Spleen (tissue), 11 donors: ENCODE measurements around the gene PRM3. TPM values are rescaled to one million over a fixed set of nuclear protein-coding genes. Genes with fewer than 3 reads are reported as not detected.

Source experiments
- DNase-seq: peaks from one replicate; pipeline ENCODE4 v3.0.0-alpha.2; 2020
- H3K27ac ChIP-seq, 8 donors: fragments of 200-600 bp; sonication (generic) in 7 of 8; 1 replicate in 4 of 8; 2 replicates in 4 of 8; pipeline versions ENCODE4 v1.5.0 to v1.8.0; 2016 to 2021; ENCODE audit warnings: inconsistent platforms in 4 of 8, mild to moderate bottlenecking in 4 of 8, moderate library complexity in 1 of 8
- H3K27me3 ChIP-seq, 7 donors: fragments of 200-600 bp; sonication (generic) in 6 of 7; replicated peaks in 1 of 7; 1 replicate in 4 of 7; 2 replicates in 3 of 7; pipeline versions ENCODE4 v1.5.0 to v1.8.0; 2016 to 2021; ENCODE audit warnings: inconsistent platforms in 3 of 7, mild to moderate bottlenecking in 1 of 7
- H3K36me3 ChIP-seq, 6 donors: fragments of 200-600 bp; sonication (generic) in 5 of 6; 1 replicate in 4 of 6; 2 replicates in 2 of 6; pipeline versions ENCODE4 v1.5.0 to v1.8.0; 2016 to 2021; ENCODE audit warnings: inconsistent platforms in 2 of 6
- H3K4me1 ChIP-seq, 6 donors: fragments of 200-600 bp; sonication (generic) in 5 of 6; 1 replicate in 3 of 6; 2 replicates in 3 of 6; pipeline versions ENCODE4 v1.5.0 to v1.8.0; 2016 to 2021; ENCODE audit warnings: inconsistent platforms in 3 of 6
- H3K4me3 ChIP-seq, 8 donors: fragments of 200-600 bp; sonication (generic) in 7 of 8; 1 replicate in 4 of 8; 2 replicates in 4 of 8; pipeline versions ENCODE4 v1.5.0 to v1.8.0; 2016 to 2021; ENCODE audit warnings: inconsistent platforms in 4 of 8, mild to moderate bottlenecking in 4 of 8, moderate library complexity in 2 of 8
- H3K9me3 ChIP-seq, 8 donors: fragments of 200-600 bp; sonication (generic) in 7 of 8; 1 replicate in 4 of 8; 2 replicates in 4 of 8; pipeline versions ENCODE4 v1.5.0 to v1.8.0; 2016 to 2021; ENCODE audit warnings: inconsistent platforms in 4 of 8
- POLR2A ChIP-seq, 3 donors: fragments of 450-650 bp; IDR thresholded peaks; one replicate each; pipeline ENCODE4 v1.5.1; 2017; ENCODE audit warnings: antibody characterized with exemption in 3 of 3, mild to moderate bottlenecking in 1 of 3
- POLR2AphosphoS5 ChIP-seq, 3 donors: sonication (generic); formaldehyde crosslinking; IDR thresholded peaks; one replicate each; pipeline ENCODE4 v1.5.1; 2017; ENCODE audit warnings: antibody characterized with exemption in 3 of 3
- WGBS, 5 donors: extraction: QIAGEN DNeasy Blood & Tissue Kit in 3 of 5; methylation state at CpG; one replicate each; pipeline versions ENCODE4 v1.1.5 to v1.1.7; 2013 to 2018; 5-methylcytosine and 5-hydroxymethylcytosine counted together
- intact Hi-C: fragments of 100-400 bp; cut with DNase I; formaldehyde crosslinking; loops from one replicate; pipeline ENCODE4 v1.15.0; 2023; ENCODE audit warnings: low total_unique reads
- polyA plus RNA-seq, 3 donors: library from polyadenylated mRNA; stranded (reverse); fragments of 200-250 nt; gene quantifications; one replicate each; pipeline ENCODE4 v1.2.1, GENCODE V29; 2013
- total RNA-seq, 7 donors: library from RNA; depleted of rRNA in 3 of 7; stranded (reverse); fragments of >200 nt in 3 of 7; fragmentation: NEBNext Ultra II Directional in 4 of 7; extraction: Animal tissue kit (Norgen Biotek cat#: 25700) in 4 of 7; gene quantifications; one replicate each; pipeline versions ENCODE4 v1.1.0 to v1.2.1, GENCODE V29; 2016 to 2021
- TF ChIP-seq, protein P1 (sequence below), 11 experiments: fragments of 200-600 bp in 7 of 11; fragments of 450-650 bp in 4 of 11; sonication (generic) in 4 of 11; IDR thresholded peaks in 8 of 11; conservative IDR thresholded peaks in 3 of 11; 1 replicate in 7 of 11; 2 replicates in 4 of 11; pipeline versions ENCODE4 v1.4.0 to v1.8.0; 2016 to 2021; ENCODE audit warnings: antibody characterized with exemption in 11 of 11, inconsistent platforms in 4 of 11, mild to moderate bottlenecking in 1 of 11
- donor health status: healthy with polysubstance abuse.
- donor health status: DM: no; HTN: no; CAD: no; lungs with moderate emphysema.
- donor health status: DM: no; HTN: no; CAD: no.
- donor health status: Bipolar disorder and iron deficiency.
- donor health status: healthy.
- donor health status: DM: no; HTN: no; CAD: no.
- donor health status: DM: yes; HTN: yes; CAD: no.

The PRM3 gene
- total and polyA plus RNA-seq, 10 donors: not detected

DNA sequence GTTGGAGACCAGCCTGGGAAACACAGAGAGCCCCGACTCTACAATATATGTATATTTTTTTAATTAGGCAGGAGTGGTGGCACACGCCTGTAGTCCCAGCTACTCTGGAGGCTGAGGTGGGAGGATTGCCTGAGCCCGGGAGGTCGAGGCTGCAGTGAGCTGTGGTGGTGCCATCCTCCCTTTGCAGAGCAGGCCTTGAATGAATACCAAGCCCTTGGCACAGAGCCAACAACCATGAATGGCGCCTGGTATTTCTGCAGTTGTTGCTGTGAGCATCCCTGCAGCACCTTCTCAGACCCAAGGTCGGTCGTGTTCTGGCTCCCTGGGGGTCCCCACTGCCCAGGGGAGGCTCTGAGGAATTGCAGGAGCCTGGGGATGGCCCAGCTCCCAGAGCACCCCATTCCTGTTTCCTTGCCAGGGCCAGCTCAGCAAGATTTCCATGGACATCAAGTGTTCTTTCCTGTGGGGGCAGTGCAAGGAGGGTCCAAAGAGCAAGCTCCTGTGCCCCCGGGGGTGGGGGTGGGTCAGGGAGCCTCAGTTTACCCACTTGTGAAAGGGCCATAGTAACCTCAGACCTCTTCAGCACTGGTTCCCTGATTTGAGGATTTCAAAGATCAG lies 46.2 kb upstream of the PRM3 start:
- H3K36me3 ChIP-seq: no peaks in the 10 kb centered on the region
- 57 to 68% (median 63%) methylated on average over 7 to 8 of the region's 8 CpGs for WGBS, 5 donors
- DNase-seq: no peak
- no peak overlapping the region for H3K27ac ChIP-seq
- no peaks in the 10 kb centered on the region for H3K27me3 ChIP-seq
- H3K4me1 ChIP-seq: peaks cover 0 to 24% (median 0%) of the 10 kb centered on the region in 6 donors
- no peaks in the 10 kb centered on the region for H3K9me3 ChIP-seq
- intact Hi-C loops: no loop called here
- TF ChIP-seq POLR2AphosphoS5 (IDR thresholded peaks at IDR 0.05) (no peak), POLR2A (IDR thresholded peaks at IDR 0.05) (no peak)
- TF ChIP-seq, protein P1, sequence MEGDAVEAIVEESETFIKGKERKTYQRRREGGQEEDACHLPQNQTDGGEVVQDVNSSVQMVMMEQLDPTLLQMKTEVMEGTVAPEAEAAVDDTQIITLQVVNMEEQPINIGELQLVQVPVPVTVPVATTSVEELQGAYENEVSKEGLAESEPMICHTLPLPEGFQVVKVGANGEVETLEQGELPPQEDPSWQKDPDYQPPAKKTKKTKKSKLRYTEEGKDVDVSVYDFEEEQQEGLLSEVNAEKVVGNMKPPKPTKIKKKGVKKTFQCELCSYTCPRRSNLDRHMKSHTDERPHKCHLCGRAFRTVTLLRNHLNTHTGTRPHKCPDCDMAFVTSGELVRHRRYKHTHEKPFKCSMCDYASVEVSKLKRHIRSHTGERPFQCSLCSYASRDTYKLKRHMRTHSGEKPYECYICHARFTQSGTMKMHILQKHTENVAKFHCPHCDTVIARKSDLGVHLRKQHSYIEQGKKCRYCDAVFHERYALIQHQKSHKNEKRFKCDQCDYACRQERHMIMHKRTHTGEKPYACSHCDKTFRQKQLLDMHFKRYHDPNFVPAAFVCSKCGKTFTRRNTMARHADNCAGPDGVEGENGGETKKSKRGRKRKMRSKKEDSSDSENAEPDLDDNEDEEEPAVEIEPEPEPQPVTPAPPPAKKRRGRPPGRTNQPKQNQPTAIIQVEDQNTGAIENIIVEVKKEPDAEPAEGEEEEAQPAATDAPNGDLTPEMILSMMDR (IDR thresholded peaks at IDR 0.05 in 8 of 11, conservative IDR thresholded peaks at IDR 0.05 in 3 of 11): no peak
- H3K4me3 ChIP-seq: no peak overlapping the region

DNA sequence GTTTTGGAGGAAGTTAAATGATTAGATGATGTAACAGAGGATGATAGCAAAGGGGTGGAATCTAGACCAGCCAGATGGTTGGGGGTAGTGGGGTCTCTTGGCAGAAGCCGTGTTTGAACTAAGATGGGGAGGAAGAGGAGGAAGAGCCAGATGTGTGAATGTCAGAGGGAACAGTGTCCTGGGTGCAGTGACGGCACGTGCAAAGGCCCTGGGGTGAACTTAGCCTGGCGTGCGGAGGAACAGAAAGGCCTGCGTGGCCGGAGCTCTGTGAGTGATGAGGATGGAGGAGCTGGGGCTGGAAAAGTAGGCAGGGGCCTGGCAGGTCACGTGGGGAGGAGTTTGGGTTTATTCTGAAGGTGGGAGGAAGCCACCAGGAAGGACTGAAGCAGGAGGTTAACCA lies 45.4 kb upstream of the PRM3 start:
- no peaks in the 10 kb centered on the region for H3K36me3 ChIP-seq
- TF ChIP-seq POLR2AphosphoS5 (IDR thresholded peaks at IDR 0.05) (no peak), POLR2A (IDR thresholded peaks at IDR 0.05) (no peak)
- TF ChIP-seq, protein P1 (IDR thresholded peaks at IDR 0.05 in 8 of 11, conservative IDR thresholded peaks at IDR 0.05 in 3 of 11): no peak
- H3K27ac ChIP-seq: no peak overlapping the region
- H3K9me3 ChIP-seq: no peaks in the 10 kb centered on the region
- intact Hi-C loops: no loop called here
- no peak for DNase-seq
- peaks cover 0 to 26% (median 0%) of the 10 kb centered on the region in 6 donors for H3K4me1 ChIP-seq
- no peaks in the 10 kb centered on the region for H3K27me3 ChIP-seq
- 82 to 95% (median 87%) methylated on average over 8 of the region's 8 CpGs for WGBS, 5 donors
- no peak overlapping the region for H3K4me3 ChIP-seq

DNA sequence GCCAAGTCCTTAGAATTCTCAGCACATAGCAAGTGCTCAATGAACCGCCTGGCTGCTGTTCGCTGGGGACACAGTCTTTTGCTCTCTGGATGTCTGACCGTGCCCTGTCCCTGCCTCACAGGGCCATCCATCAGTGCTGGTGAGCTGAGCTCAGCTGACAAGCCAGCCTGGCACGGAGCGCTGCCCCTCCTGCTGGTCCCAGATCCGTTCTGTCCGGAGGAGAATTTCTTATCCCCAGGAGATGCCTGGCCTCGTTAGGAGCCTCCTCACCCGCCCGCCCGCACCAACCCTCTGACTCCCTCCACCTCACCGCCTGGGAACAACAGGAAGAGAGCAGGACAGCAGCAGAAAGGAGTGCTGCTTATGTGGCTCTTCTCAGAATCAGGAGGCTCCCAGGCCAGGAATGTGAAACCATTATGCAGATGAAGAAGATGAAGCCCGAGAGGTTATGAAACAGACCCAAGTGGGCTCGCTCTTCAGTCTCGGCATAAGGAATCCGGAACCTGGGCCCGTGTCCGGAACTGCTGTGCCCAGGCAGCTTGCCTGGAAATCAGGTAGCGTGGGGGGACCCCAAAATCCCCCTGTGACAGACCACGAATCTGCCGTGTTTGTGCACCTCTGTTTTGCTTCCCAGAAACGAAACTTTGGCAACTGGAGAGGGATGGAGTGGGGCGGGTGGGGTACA lies 43.0 kb upstream of the PRM3 start:
- Histone ChIP-seq H3K4me3 (no peak overlapping the region), H3K4me1 (peaks cover 11 to 41% (median 20%) of the 10 kb centered on the region in 6 donors), H3K27ac (no peak overlapping the region), H3K27me3 (no peaks in the 10 kb centered on the region), H3K36me3 (no peaks in the 10 kb centered on the region), H3K9me3 (no peaks in the 10 kb centered on the region)
- intact Hi-C loops: no loop called here
- TF ChIP-seq POLR2AphosphoS5 (IDR thresholded peaks at IDR 0.05) (no peak), POLR2A (IDR thresholded peaks at IDR 0.05) (no peak)
- TF ChIP-seq, protein P1 (IDR thresholded peaks at IDR 0.05 in 8 of 11, conservative IDR thresholded peaks at IDR 0.05 in 3 of 11): no peak
- no peak for DNase-seq
- 76 to 90% (median 83%) methylated on average over 22 to 23 of the region's 23 CpGs for WGBS, 5 donors

DNA sequence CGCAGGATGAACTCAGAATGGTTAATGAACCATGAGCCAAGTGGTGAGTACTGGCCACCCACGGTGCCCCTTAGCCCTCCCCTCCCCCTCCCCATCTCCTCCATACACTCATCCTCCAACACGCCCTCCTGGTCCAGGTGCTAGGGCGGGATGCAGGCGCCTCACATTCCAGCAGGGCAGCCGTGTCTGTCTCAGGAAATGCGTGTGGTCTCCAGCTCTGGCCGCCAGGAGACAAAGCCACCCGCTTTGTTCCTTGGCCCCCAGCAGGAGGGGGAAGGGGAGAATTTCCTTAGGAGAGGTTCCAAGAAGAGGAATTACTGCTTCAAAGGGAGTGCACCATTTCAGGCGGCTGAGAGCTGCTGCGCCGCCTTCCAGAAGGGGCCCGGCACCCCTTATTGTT lies 42.1 kb upstream of the PRM3 start:
- intact Hi-C loops: no loop called here

More for the DNA sequence above, 42.1 kb upstream of the PRM3 start:
- H3K9me3 ChIP-seq: no peaks in the 10 kb centered on the region
- no peak for DNase-seq
- H3K36me3 ChIP-seq: no peaks in the 10 kb centered on the region
- no peak overlapping the region for H3K4me3 ChIP-seq
- H3K4me1 ChIP-seq: peaks cover 11 to 51% (median 28%) of the 10 kb centered on the region in 6 donors
- H3K27me3 ChIP-seq: no peaks in the 10 kb centered on the region
- WGBS, 5 donors: 65 to 83% (median 74%) methylated on average over 13 of the region's 13 CpGs
- TF ChIP-seq, protein P1 (IDR thresholded peaks at IDR 0.05 in 8 of 11, conservative IDR thresholded peaks at IDR 0.05 in 3 of 11): no peak
- no peak for TF ChIP-seq POLR2AphosphoS5 (IDR thresholded peaks at IDR 0.05)
- TF ChIP-seq POLR2A (IDR thresholded peaks at IDR 0.05): no peak
- H3K27ac ChIP-seq: no peak overlapping the region
